Mammary epithelial cell (primary cell): ENCODE measurements around the gene DCANP1.

Source experiments
- EZH2 ChIP-seq: IDR thresholded peaks from 2 replicates; pipeline ENCODE4 v1.6.1; 2012; ENCODE audit warnings: low read length, inconsistent platforms, borderline replicate concordance
- TF ChIP-seq, protein P1 (sequence below), 2 donors: IDR thresholded peaks in 1 of 2; conservative IDR thresholded peaks in 1 of 2; 2 replicates each; pipeline ENCODE4 v1.5.1; 2011 to 2012; ENCODE audit warnings: inconsistent platforms in 2 of 2, low read length in 2 of 2, mild to moderate bottlenecking in 2 of 2, control low read depth in 1 of 2, low read depth in 1 of 2; ENCODE audit not compliant: insufficient read depth in 1 of 2; ENCODE audit errors: extremely low read depth in 1 of 2

DNA sequence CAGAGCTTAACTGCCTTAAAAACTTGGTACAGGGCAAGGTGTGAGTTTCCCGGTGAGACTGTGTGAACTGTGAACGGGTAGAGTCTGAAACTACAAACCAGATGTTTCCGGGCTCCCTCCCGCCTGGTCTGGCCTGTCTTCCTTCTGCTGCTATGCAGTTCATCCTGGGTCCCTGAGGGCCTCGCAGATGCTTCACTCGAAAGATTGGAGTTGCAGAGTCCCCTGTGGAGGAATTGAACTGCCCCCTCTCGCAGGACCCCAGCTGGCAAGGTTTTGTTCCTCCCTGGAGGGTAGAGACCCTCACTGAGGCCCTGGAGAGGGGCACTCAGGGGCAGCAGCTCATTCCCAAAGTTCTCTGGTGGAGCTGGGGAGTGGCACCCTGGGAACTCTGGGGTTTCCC lies 533 bp downstream of the DCANP1 start:
- TF ChIP-seq, protein P1, sequence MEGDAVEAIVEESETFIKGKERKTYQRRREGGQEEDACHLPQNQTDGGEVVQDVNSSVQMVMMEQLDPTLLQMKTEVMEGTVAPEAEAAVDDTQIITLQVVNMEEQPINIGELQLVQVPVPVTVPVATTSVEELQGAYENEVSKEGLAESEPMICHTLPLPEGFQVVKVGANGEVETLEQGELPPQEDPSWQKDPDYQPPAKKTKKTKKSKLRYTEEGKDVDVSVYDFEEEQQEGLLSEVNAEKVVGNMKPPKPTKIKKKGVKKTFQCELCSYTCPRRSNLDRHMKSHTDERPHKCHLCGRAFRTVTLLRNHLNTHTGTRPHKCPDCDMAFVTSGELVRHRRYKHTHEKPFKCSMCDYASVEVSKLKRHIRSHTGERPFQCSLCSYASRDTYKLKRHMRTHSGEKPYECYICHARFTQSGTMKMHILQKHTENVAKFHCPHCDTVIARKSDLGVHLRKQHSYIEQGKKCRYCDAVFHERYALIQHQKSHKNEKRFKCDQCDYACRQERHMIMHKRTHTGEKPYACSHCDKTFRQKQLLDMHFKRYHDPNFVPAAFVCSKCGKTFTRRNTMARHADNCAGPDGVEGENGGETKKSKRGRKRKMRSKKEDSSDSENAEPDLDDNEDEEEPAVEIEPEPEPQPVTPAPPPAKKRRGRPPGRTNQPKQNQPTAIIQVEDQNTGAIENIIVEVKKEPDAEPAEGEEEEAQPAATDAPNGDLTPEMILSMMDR (conservative IDR thresholded peaks at IDR 0.05 in 1 of 2, IDR thresholded peaks at IDR 0.05 in 1 of 2; ENCODE audit: extremely low read depth in 1 of 2, insufficient read depth in 1 of 2, low read depth in 1 of 2, low read length in 2 of 2), result no peak
- no peak for TF ChIP-seq EZH2
